Astrocyte of the hippocampus (primary cell): ENCODE results near the gene KRT8.
"Not testable (repeated sequence)": the region's sequence is repeated elsewhere in the genome, so short reads cannot be mapped to it uniquely, and the experiment has no call there.

Source experiments
- DNase-seq: peaks from one replicate; pipeline ENCODE4 v3.0.0; 2011; ENCODE audit warnings: low read depth, low spot score

The KRT8 gene

GRCh38 chr12:52874573-52875435 is 30.1 kb downstream of the KRT8 start:
- no peak for DNase-seq

- DNase-seq: peak; percentile 97
Measured at GRCh38 chr12:52873832-52874572, 30.9 kb downstream of the KRT8 start.

GRCh38 chr12:52873513-52873831 is 31.4 kb downstream of the KRT8 start:
- no peak for DNase-seq

- no peak for DNase-seq
Measured at GRCh38 chr12:52872644-52873389, 32.1 kb downstream of the KRT8 start.

- peak; percentile 78 for DNase-seq
Measured at GRCh38 chr12:52871291-52872039, 33.4 kb downstream of the KRT8 start.

GRCh38 chr12:52870361-52871290 is 34.2 kb downstream of the KRT8 start:
- peak; percentile 79 for DNase-seq

GRCh38 chr12:52867642-52868041 is 37.2 kb downstream of the KRT8 start:
- DNase-seq: no peak

GRCh38 chr12:52867152-52867551 is 37.7 kb downstream of the KRT8 start:
- DNase-seq: no peak

- DNase-seq: peak; percentile 85
Measured at GRCh38 chr12:52865090-52865944, 39.6 kb downstream of the KRT8 start.

- DNase-seq: no peak
Measured at GRCh38 chr12:52862023-52862422, 42.9 kb downstream of the KRT8 start.

GRCh38 chr12:52861511-52861910 is 43.4 kb downstream of the KRT8 start:
- DNase-seq: no peak

- DNase-seq: peak; percentile 52
Measured at GRCh38 chr12:52860102-52860823, 44.6 kb downstream of the KRT8 start.

- DNase-seq: no peak
Measured at GRCh38 chr12:52857500-52857899, 47.4 kb downstream of the KRT8 start.

- no peak for DNase-seq
Measured at GRCh38 chr12:52856787-52857186, 48.1 kb downstream of the KRT8 start.

- DNase-seq: not testable (repeated sequence)
Measured at GRCh38 chr12:52856077-52856476, 48.8 kb downstream of the KRT8 start.

- DNase-seq: no peak
Measured at GRCh38 chr12:52851787-52852186, 53.1 kb downstream of the KRT8 start.

GRCh38 chr12:52850681-52851080 is 54.2 kb downstream of the KRT8 start:
- no peak for DNase-seq

- DNase-seq: no peak
Measured at GRCh38 chr12:52849511-52849910, 55.4 kb downstream of the KRT8 start.
